Nucleus accumbens (tissue), 56 donors: ENCODE data around the gene FAM163A.

ENCODE experiments used
- DNase-seq, 56 donors: peaks; one replicate each; lab custom pipeline; 2025; lab: John Stamatoyannopoulos, UW

Gene FAM163A

GRCh38 chr1:179748772-179749171 is 5.7 kb downstream of the FAM163A start:
- no peak for DNase-seq

- no peak for DNase-seq
Observed at GRCh38 chr1:179750630-179751029, 7.5 kb downstream of the FAM163A start.

- DNase-seq = no peak
Observed at GRCh38 chr1:179753061-179753460, 10.0 kb downstream of the FAM163A start.

DNA sequence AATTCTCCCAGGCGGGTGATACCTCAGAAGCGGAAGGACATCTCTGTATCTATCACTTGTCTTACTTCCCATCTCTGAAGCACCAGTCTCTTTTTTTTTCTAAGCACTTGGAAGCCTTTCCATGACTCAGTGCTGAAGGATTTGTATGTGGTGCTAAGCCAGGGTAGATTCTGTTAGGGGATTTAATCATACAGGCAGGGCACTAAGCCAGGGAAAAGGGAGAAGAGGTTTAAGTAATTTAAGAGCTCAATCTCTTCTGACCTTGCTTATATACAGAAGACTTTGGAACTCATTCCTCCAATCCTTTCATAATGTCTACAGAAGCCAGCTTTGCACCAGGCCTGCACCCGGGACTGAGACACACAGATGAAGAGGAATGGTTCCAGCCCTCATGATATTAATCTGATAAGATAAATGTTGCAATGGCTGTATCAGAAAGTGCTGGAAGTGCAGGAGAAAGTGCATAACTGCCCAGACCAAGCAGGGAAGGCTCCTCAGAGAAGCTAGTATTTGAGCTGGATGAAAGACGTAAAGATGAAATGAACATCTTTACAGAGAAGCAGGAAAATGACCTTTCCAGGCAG is 11.0 kb downstream of the FAM163A start:
- DNase-seq = no peak

DNA sequence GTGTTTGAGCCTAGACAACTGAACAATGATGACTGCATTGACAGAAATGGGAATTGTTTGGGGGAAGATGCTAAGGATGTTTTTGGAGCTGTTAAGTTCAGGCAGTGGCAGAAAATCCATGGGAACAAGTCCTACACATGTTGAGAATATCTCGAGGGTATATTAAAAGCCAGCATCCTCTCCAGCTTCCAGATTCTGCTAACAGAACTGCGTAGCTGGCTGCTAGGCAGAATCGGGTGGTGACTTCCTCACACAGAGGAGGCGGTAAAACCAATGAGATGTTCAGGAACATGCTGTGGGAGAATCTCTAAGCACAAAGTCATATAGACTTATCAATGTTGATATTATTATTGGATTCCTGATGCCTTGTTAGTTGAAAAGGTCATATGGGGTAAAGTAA is 14.8 kb downstream of the FAM163A start:
- peak in 9 of 56 donors; percentile 15 to 50 (median 28) for DNase-seq

GRCh38 chr1:179760521-179760920 is 17.4 kb downstream of the FAM163A start:
- DNase-seq = no peak

DNA sequence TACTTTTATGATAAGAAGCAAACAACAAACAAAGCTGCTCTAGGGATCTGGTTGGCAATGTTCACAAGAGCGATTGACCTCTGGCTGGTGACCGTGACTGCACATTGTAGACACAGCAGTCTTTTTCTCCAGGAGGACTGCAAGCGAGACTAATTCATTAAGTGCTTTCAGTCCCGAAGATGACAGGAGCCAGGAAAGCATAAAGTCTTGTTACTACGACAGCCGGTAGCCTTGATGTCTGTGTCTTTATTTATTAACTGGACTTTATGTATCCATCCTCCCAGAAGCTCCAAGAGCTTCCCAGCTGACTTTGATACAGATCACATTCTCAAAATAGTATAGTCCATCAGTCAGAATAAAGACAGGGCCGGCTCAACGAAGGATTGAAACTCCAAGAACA is 18.2 kb downstream of the FAM163A start:
- DNase-seq = no peak

DNA sequence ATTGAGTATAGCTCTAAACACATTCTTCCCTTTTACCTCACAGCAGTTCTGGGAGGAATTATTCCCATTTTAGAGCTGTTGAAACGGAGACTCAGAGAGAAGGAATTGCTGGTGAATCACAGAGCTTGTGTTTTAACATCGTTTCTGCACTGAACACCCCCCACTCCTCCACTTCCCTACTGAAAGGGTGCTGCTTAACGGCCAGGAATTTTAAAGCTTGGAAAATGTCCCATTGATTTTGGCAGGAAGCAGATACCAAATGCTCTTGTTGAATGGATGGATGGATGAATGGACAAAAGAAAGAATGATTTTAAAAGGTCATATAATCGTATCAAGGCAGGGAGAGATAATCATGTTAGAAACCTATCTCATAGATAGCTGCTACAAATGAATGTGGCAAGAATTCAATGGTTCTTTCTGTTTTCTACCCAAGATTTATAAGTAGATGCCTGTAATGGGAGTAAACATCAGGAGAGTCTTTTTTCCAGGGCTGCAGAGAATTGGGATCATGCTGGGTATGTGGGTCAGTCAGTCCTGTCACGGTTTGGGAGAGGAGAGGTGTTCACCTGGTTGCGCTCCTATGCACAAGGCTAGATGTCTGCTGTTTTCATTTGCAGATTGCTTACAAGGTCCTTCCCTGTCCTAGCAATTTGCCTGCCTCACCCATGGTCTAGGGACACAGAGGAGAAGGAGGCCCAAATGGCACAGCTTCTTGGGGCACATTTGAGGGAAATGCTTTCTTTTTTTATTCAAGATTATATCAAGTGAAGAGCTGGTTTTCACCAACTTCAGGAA is 19.0 kb downstream of the FAM163A start:
- DNase-seq = no peak

- peak in 3 of 56 donors; percentile 20 to 44 (median 27) for DNase-seq
Observed at GRCh38 chr1:179767177-179767581, 24.1 kb downstream of the FAM163A start.

- no peak for DNase-seq
Observed at GRCh38 chr1:179767996-179768395, 24.9 kb downstream of the FAM163A start.

DNA sequence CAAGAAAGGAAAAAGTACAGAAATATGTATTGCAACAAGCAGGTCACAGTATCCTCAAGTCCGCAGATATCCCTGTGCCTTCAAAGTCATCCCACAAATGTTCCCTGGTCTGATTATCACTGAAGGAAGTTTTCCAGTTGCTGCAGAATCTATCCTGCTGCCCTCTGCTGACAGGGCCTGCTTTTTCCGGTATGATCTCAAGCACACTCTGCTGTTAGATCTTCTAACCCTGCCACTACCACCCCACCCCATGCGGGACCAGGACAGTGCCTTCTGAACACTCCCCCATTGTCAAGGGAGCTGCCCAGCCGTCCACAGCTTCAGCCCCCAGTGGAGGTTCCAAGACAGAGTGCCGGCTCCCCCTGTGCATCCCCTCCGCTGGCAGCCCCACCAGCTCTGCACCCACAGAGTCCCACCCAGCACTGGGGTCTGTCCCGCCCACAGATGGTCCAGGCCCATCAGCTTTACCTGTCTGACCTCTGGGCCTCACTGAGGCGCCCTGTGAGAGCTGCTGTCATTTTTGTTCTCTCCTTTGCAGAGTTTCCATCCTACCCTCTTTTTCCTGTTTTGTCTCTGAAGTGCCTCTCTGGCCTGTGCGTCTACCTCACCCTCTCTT is 27.9 kb downstream of the FAM163A start:
- no peak for DNase-seq

DNA sequence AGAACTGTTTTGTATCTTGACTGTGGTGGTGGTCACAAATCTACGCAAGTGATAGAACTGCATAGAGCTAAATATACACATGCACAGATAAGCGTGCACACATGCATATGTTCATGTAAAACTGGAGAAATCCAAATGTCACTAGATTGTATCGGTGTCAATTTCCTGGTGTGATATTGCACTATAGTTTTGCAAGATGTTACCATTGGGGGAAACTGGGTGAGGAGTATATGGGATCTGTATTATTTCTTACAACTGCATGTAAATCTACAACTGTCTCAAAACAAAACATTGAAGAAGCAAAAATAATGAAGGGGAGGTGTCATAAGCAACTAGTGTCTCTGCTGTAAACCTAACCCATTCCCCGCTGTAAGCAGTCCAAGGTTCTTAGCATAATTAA is 30.2 kb downstream of the FAM163A start:
- DNase-seq = no peak

- no peak for DNase-seq
Observed at GRCh38 chr1:179774000-179774399, 30.9 kb downstream of the FAM163A start.

- no peak for DNase-seq
Observed at GRCh38 chr1:179774566-179774965, 31.5 kb downstream of the FAM163A start.

GRCh38 chr1:179775009-179775408 is 31.9 kb downstream of the FAM163A start:
- no peak for DNase-seq

DNA sequence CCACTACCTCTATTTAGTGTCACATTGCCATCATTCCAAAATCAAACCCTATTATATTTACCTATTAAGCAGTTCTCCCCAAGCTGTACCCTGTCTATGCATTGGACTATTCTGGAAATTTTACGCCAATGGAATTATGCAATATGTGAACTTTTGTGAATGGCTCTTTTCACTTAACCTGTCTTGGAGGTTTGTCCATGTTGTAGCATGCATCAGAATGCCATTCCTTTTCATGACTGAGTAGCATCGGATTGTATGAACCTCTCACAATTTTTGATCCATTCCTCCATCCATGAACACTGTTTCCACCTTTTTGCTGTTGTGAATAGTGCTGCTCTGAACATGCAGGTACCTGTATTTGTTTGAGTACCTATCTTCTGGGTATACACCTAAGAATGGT is 33.7 kb downstream of the FAM163A start:
- DNase-seq = no peak

DNA sequence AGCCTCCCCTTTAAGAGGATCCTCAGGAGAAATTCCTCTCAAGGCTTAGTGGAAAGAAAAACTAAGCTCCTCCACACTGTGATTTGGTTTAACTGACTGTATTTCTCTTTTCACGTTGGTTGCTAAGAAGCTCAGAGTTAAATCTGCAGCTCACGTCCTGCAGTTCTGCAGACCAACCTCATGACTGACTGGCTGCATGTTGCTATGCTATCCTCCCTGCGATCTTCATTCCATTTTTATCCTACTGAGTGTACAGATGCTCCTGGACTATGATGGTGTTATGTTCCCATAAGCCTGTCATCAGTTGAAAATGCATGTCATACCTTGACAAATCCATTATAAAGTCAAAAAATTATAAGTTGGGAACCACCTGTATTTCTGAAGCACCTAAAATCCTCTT is 34.6 kb downstream of the FAM163A start:
- no peak for DNase-seq

DNA sequence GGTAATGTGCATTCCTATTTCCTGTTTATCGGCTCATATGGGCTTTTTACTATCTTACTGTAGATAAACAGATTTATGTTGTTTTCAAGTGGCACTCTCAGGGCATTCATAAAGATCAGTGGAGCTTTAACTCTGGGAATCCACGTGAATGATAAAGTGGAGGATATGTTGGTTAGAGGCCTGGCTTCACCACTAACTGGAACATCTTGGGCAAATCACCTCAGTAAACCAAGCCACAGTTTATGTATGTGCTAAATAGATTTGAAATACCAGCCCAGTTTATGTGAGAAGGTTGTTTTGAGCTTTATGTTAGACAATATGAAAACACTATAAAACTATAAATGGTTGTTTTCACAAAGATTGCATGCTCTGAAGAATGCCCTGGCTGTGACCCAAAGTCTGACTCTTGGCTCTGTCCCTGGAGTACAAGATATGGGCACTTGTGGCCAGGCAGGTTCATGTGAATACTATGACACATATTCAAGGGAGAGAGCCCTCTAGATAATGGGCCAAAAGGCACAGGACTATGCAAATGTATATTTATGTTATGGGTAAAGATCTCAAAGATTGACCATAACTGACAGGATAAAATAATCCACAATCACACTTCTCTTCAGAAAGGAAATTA is 36.7 kb downstream of the FAM163A start:
- no peak for DNase-seq

DNA sequence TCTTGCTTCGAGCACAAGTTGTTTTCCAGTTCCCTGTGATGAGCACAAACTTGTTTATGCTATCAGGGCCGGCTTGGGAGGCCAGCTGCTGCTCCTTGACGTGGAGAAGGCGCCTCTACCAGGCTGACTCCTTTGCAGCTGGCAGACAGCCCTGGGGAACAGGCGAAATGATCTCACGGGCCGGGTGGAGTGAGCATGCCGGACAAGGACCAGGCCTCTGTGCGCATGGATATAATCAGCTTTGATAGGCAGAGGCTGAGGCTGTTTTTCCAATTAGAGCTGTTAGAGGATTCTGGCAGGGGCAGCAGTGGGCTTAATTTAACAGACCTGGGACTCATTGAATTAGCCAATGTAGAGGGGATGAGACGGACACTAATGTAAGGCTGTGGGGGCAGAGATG is 38.9 kb downstream of the FAM163A start:
- DNase-seq = peak in 1 of 56 donors; percentile 2

- DNase-seq = peak in 1 of 56 donors; percentile 26
Observed at GRCh38 chr1:179785031-179785431, 41.9 kb downstream of the FAM163A start.

DNA sequence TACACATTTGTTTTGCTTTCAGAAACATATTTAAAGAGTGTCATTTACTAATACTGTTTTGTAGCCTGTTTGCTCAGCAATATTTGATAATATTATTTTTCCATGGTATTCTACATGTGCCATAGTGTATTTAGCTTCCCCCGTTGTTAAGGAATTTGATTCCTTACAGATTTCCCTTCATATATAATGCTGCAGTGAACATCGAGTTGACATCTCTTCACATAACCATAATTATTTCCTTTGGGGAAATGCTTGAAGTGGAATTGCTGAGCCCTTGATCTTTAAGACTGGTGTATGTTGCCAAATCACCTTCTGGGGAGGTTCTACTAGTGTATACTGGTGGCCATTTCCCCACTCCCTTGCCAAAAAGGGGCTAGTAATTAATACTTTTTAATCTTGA is 42.6 kb downstream of the FAM163A start:
- DNase-seq = no peak
